WTC11 (cell line): Measurements from ENCODE around the gene CDH22. TPM values are rescaled to one million over a fixed set of nuclear protein-coding genes. Genes with fewer than 3 reads are reported as not detected.

Experiments
- ATAC-seq: fragments of 200-7000 bp; cut with Tn5 transposase; 2 replicates; pipeline ENCODE4 v1.10.0; 2021; ENCODE audit warnings: mild to moderate bottlenecking, moderate library complexity
- CTCF ChIA-PET: fragments of 300-600 bp; sonication (Branson Sonifier 250); formaldehyde crosslinking; loops from one replicate; lab custom pipeline; 2021; ENCODE audit warnings: antibody characterized with exemption; lab: Charles Lee
- POLR2A ChIA-PET: fragments of 350-600 bp; sonication (Branson Sonifier 250); formaldehyde crosslinking; loops from one replicate; lab custom pipeline; 2021; ENCODE audit warnings: antibody characterized with exemption; lab: Charles Lee
- DNase-seq: peaks from one replicate; pipeline ENCODE4 v3.0.0; 2021; ENCODE audit warnings: low spot score
- H3K27ac Mint-ChIP-seq: 2 replicates; pipeline ENCODE4 v1.8.0; 2021; ENCODE audit warnings: mixed read lengths
- H3K27me3 Mint-ChIP-seq: 2 replicates; pipeline ENCODE4 v1.8.0; 2021; ENCODE audit warnings: low read depth, mild to moderate bottlenecking, moderate library complexity, mixed read lengths
- H3K36me3 Mint-ChIP-seq: 2 replicates; pipeline ENCODE4 v1.8.0; 2021; ENCODE audit warnings: mixed read lengths
- H3K4me1 Mint-ChIP-seq: 2 replicates; pipeline ENCODE4 v1.8.0; 2022; ENCODE audit warnings: mixed read lengths
- H3K4me3 Mint-ChIP-seq: 2 replicates; pipeline ENCODE4 v1.8.0; 2021; ENCODE audit warnings: mild to moderate bottlenecking, moderate library complexity, mixed read lengths
- H3K9me3 Mint-ChIP-seq: 2 replicates; pipeline ENCODE4 v1.8.0; 2021; ENCODE audit warnings: mixed read lengths
- AR ChIP-seq: fragments of 250-450 bp; sonication (Bioruptor Pico); IDR thresholded peaks from 2 replicates; pipeline ENCODE4 v1.9.0; 2021; ENCODE audit warnings: mild to moderate bottlenecking
- ATF2 ChIP-seq: sonication (generic); formaldehyde crosslinking; IDR thresholded peaks from 2 replicates; pipeline ENCODE4 v1.8.1; 2022; ENCODE audit warnings: low read depth, missing genetic modification reagents, borderline replicate concordance
- ATF3 ChIP-seq: sonication (generic); formaldehyde crosslinking; conservative IDR thresholded peaks from 2 replicates; pipeline ENCODE4 v1.8.1; 2022; ENCODE audit warnings: mild to moderate bottlenecking, missing genetic modification reagents
- CREB1 ChIP-seq: sonication (generic); formaldehyde crosslinking; IDR thresholded peaks from 2 replicates; pipeline ENCODE4 v1.8.0; 2023; ENCODE audit warnings: mild to moderate bottlenecking, missing genetic modification reagents
- ELF4 ChIP-seq: sonication (generic); formaldehyde crosslinking; IDR thresholded peaks from 2 replicates; pipeline ENCODE4 v1.8.1; 2022; ENCODE audit warnings: low read depth, mild to moderate bottlenecking, moderate library complexity, missing genetic modification reagents
- IRF1 ChIP-seq: sonication (generic); formaldehyde crosslinking; IDR thresholded peaks from 2 replicates; pipeline ENCODE4 v1.8.0; 2023; ENCODE audit warnings: missing genetic modification reagents
- NFYB ChIP-seq: sonication (generic); formaldehyde crosslinking; conservative IDR thresholded peaks from 2 replicates; pipeline ENCODE4 v1.8.0; 2022; ENCODE audit warnings: low read depth, missing genetic modification reagents
- NR1H2 ChIP-seq: sonication (generic); formaldehyde crosslinking; IDR thresholded peaks from 2 replicates; pipeline ENCODE4 v1.9.0; 2021; ENCODE audit warnings: mild to moderate bottlenecking, moderate library complexity, missing genetic modification reagents
- NR3C1 ChIP-seq: sonication (generic); formaldehyde crosslinking; conservative IDR thresholded peaks from 2 replicates; pipeline ENCODE4 v1.8.1; 2023; ENCODE audit warnings: low read depth, mild to moderate bottlenecking, missing genetic modification reagents
- OVOL2 ChIP-seq: fragments of 250-450 bp; sonication (Bioruptor Pico); IDR thresholded peaks from 2 replicates; pipeline ENCODE4 v1.9.0; 2021; ENCODE audit warnings: mild to moderate bottlenecking, borderline replicate concordance
- PRDM15 ChIP-seq: sonication (generic); formaldehyde crosslinking; IDR thresholded peaks from 2 replicates; pipeline ENCODE4 v1.8.0; 2022; ENCODE audit warnings: missing genetic modification reagents
- SMAD3 ChIP-seq: sonication (generic); formaldehyde crosslinking; IDR thresholded peaks from 2 replicates; pipeline ENCODE4 v1.8.0; 2022; ENCODE audit warnings: missing genetic modification reagents, mild to moderate bottlenecking, borderline replicate concordance
- SMAD4 ChIP-seq: sonication (generic); formaldehyde crosslinking; IDR thresholded peaks from 2 replicates; pipeline ENCODE4 v1.8.0; 2022; ENCODE audit warnings: mild to moderate bottlenecking, missing genetic modification reagents
- SOX15 ChIP-seq: fragments of 250-450 bp; sonication (Bioruptor Pico); IDR thresholded peaks from 2 replicates; pipeline ENCODE4 v1.9.0; 2021; ENCODE audit warnings: mild to moderate bottlenecking
- ZNF232 ChIP-seq: sonication (generic); formaldehyde crosslinking; IDR thresholded peaks from 2 replicates; pipeline ENCODE4 v1.8.0; 2022; ENCODE audit warnings: mild to moderate bottlenecking, missing genetic modification reagents
- ZNF263 ChIP-seq: sonication (generic); formaldehyde crosslinking; IDR thresholded peaks from 2 replicates; pipeline ENCODE4 v1.8.1; 2022; ENCODE audit warnings: low read depth, mild to moderate bottlenecking, moderate library complexity, missing genetic modification reagents
- ZNF317 ChIP-seq: sonication (generic); formaldehyde crosslinking; IDR thresholded peaks from 2 replicates; pipeline ENCODE4 v1.8.1; 2023; ENCODE audit warnings: low read depth, mild to moderate bottlenecking, moderate library complexity, missing genetic modification reagents, borderline replicate concordance
- ZNF423 ChIP-seq: fragments of 250-450 bp; sonication (Bioruptor Pico); IDR thresholded peaks from 2 replicates; pipeline ENCODE4 v2.1.2; 2022; ENCODE audit warnings: mild to moderate bottlenecking, moderate library complexity
- ZNF425 ChIP-seq: fragments of 250-450 bp; sonication (Bioruptor Pico); conservative IDR thresholded peaks from 2 replicates; pipeline ENCODE4 v1.9.0; 2021; ENCODE audit warnings: mild to moderate bottlenecking
- ZNF671 ChIP-seq: fragments of 250-450 bp; sonication (Bioruptor Pico); IDR thresholded peaks from 2 replicates; pipeline ENCODE4 v1.8.0; 2021; ENCODE audit warnings: mild to moderate bottlenecking
- total RNA-seq: library from RNA; stranded (reverse); gene quantifications from 3 replicates; pipeline ENCODE4 v1.2.3, GENCODE V29; 2021
- TF ChIP-seq, protein P1 (sequence below): sonication (generic); formaldehyde crosslinking; IDR thresholded peaks from 2 replicates; pipeline ENCODE4 v1.8.1; 2023; ENCODE audit warnings: mild to moderate bottlenecking, moderate library complexity, missing genetic modification reagents
- TF ChIP-seq, protein P2 (sequence below): fragments of 250-450 bp; sonication (Bioruptor Pico); IDR thresholded peaks from 2 replicates; pipeline ENCODE4 v1.9.0; 2021; ENCODE audit warnings: mild to moderate bottlenecking

Gene CDH22
- total RNA-seq, 1 experiment from 2014 or later: 0.13 TPM

GRCh38 chr20:46204594-46205186, 103.6 kb downstream of the CDH22 start:
- DNase-seq (no peak), ATAC-seq (no peak)
- H3K27me3 Mint-ChIP-seq: no peaks in the 10 kb centered on the region; the same call in 1 of the 2 replicates
- CTCF ChIA-PET: interaction anchor here (1.0 to 1.1 kb wide), 2 partner anchors 30 to 193 kb away, joined by 4 to 5 read pairs; no protein-coding TSS in a partner anchor
- peaks cover 24% of the 10 kb centered on the region for H3K4me1 Mint-ChIP-seq
- POLR2A ChIA-PET: interaction anchor here (0.7 kb wide), 1 partner anchor 10 kb away, joined by 5 read pairs; no protein-coding TSS in a partner anchor
- H3K9me3 Mint-ChIP-seq: no peaks in the 10 kb centered on the region
- no peak overlapping the region for H3K4me3 Mint-ChIP-seq
- peak overlapping the region; percentile 63; the same call in 1 of the 2 replicates for H3K27ac Mint-ChIP-seq
- TF ChIP-seq SMAD3 (CRISPR knock-in tag): no peak
- TF ChIP-seq CREB1 (CRISPR knock-in tag): no peak
- TF ChIP-seq, protein P1, sequence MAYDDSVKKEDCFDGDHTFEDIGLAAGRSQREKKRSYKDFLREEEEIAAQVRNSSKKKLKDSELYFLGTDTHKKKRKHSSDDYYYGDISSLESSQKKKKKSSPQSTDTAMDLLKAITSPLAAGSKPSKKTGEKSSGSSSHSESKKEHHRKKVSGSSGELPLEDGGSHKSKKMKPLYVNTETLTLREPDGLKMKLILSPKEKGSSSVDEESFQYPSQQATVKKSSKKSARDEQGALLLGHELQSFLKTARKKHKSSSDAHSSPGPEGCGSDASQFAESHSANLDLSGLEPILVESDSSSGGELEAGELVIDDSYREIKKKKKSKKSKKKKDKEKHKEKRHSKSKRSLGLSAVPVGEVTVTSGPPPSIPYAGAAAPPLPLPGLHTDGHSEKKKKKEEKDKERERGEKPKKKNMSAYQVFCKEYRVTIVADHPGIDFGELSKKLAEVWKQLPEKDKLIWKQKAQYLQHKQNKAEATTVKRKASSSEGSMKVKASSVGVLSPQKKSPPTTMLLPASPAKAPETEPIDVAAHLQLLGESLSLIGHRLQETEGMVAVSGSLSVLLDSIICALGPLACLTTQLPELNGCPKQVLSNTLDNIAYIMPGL (CRISPR knock-in tag): no peak
- no peak for TF ChIP-seq OVOL2
- TF ChIP-seq ZNF263 (CRISPR knock-in tag): no peak
- no peak for TF ChIP-seq ZNF671 (CRISPR knock-in tag)
- TF ChIP-seq ZNF425 (CRISPR knock-in tag): no peak
- TF ChIP-seq ZNF317 (CRISPR knock-in tag): no peak
- TF ChIP-seq ATF3 (CRISPR knock-in tag): no peak
- no peak for TF ChIP-seq NR1H2 (CRISPR knock-in tag)
- TF ChIP-seq ZNF232 (CRISPR knock-in tag): no peak
- TF ChIP-seq AR (CRISPR knock-in tag): no peak
- no peak for TF ChIP-seq ZNF423 (CRISPR knock-in tag)
- TF ChIP-seq IRF1 (CRISPR knock-in tag): no peak
- H3K36me3 Mint-ChIP-seq: no peaks in the 10 kb centered on the region

DNA sequence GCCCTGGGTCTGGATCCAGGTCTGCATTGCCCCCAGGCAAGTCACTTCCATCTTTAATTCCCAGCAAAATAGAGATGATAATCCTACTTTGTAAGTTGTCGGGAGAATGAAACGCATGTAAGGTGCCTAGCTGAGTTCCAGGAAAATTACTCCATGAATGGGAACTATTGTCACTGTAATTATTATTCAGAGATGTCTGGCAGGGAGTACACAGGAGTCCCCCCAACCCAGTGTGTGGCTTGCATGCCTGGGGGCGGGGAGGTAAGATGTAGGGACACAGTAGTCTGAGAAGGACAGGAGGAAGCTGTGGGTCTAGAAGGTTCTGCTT, 104.8 kb downstream of the CDH22 start:
- H3K36me3 Mint-ChIP-seq: no peaks in the 10 kb centered on the region
- POLR2A ChIA-PET: no interaction called here
- H3K9me3 Mint-ChIP-seq: no peaks in the 10 kb centered on the region
- H3K4me1 Mint-ChIP-seq: peaks cover 27% of the 10 kb centered on the region
- peak overlapping the region; percentile 13 for H3K27ac Mint-ChIP-seq
- DNase-seq (no peak), ATAC-seq (no peak)
- CTCF ChIA-PET: interaction anchor here (0.6 to 1.8 kb wide), 7 partner anchors 12 to 198 kb away, joined by 3 to 6 read pairs (median 4); no protein-coding TSS in a partner anchor
- peaks cover 6% of the 10 kb centered on the region; the same call in 1 of the 2 replicates for H3K27me3 Mint-ChIP-seq
- H3K4me3 Mint-ChIP-seq: no peak overlapping the region
- TF ChIP-seq ZNF423 (CRISPR knock-in tag) (no peak), NFYB (no peak), SMAD4 (CRISPR knock-in tag) (no peak), ATF2 (no peak), SOX15 (no peak), NR3C1 (CRISPR knock-in tag) (no peak), ELF4 (no peak), PRDM15 (CRISPR knock-in tag) (no peak)
- TF ChIP-seq, protein P2, sequence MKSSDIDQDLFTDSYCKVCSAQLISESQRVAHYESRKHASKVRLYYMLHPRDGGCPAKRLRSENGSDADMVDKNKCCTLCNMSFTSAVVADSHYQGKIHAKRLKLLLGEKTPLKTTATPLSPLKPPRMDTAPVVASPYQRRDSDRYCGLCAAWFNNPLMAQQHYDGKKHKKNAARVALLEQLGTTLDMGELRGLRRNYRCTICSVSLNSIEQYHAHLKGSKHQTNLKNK (CRISPR knock-in tag): no peak
